GM12891 (cell line): ENCODE measurements around the gene PIR.

ENCODE experiments used
- POLR2A ChIP-seq: IDR thresholded peaks from 2 replicates; pipeline ENCODE4 v1.6.1; 2011; ENCODE audit warnings: low read depth, low read length, control low read depth
- POLR2AphosphoS5 ChIP-seq: IDR thresholded peaks from 2 replicates; pipeline ENCODE4 v1.6.1; 2011; ENCODE audit warnings: low read depth, low read length, control low read depth
- TAF1 ChIP-seq: IDR thresholded peaks from 2 replicates; pipeline ENCODE4 v1.6.1; 2011; ENCODE audit warnings: low read depth, low read length, control low read depth

DNA sequence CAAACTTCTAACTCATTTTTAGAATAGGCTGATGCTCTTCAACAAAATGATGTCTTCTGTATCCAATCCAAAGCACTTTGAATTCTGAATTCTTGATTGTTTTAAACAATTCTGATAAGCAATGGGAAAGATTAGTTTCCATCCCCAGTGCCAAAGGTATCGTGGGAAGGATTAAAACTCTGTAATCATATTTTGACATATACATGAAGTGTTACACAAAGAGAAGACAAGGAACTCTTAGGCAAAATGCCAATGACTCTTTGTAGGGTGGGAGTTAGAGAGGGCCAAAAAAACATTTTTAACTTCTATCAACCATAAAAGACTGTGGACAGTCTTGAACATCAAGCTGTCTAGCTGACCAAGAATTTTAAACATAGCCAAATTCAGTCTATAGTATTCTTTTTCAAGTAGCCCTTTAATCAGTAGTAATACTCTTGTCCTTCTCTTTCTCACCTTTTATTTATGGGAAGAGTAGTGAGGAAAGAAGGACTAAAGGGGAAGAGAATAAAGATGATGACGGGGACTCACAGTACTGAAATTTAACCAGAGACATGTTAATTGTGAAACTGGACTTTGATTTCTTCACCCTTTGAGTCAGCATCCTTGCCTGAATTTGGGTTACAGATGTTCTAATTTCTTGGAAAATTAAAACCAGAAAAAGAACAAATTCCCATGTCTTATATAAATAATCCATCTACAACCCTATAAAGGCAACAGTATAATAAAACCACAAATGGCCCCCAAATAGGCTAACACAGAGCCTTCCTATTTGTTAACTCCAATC is 57.1 kb downstream of the PIR start:
- no peak for TF ChIP-seq POLR2A
- no peak for TF ChIP-seq TAF1
- no peak for TF ChIP-seq POLR2AphosphoS5
